GM06990 (cell line): ENCODE results near the gene NCAPD3.

ENCODE experiments used
- DNase-seq: peaks from one replicate; pipeline ENCODE4 v3.0.0-alpha.2; 2011; ENCODE audit not compliant: insufficient read length; ENCODE audit errors: extremely low read depth
- H3K27me3 ChIP-seq: replicated peaks from 2 replicates; pipeline ENCODE4 v1.6.0; 2011; ENCODE audit warnings: low read length; ENCODE audit not compliant: control insufficient read depth, insufficient read depth
- H3K36me3 ChIP-seq: 2 replicates; pipeline ENCODE4 v1.5.1; 2011; ENCODE audit warnings: low read length; ENCODE audit not compliant: control insufficient read depth, insufficient read depth
- H3K4me3 ChIP-seq: replicated peaks from 2 replicates; pipeline ENCODE4 v1.5.1; 2011; ENCODE audit warnings: low read depth, mild to moderate bottlenecking, control low read depth, low read length
- TF ChIP-seq, protein P1 (sequence below): IDR thresholded peaks from 2 replicates; pipeline ENCODE4 v1.5.1; 2011; ENCODE audit warnings: low read length, control low read depth, mild to moderate bottlenecking, inconsistent platforms; ENCODE audit not compliant: insufficient read depth, poor library complexity, severe bottlenecking

NCAPD3 gene

DNA sequence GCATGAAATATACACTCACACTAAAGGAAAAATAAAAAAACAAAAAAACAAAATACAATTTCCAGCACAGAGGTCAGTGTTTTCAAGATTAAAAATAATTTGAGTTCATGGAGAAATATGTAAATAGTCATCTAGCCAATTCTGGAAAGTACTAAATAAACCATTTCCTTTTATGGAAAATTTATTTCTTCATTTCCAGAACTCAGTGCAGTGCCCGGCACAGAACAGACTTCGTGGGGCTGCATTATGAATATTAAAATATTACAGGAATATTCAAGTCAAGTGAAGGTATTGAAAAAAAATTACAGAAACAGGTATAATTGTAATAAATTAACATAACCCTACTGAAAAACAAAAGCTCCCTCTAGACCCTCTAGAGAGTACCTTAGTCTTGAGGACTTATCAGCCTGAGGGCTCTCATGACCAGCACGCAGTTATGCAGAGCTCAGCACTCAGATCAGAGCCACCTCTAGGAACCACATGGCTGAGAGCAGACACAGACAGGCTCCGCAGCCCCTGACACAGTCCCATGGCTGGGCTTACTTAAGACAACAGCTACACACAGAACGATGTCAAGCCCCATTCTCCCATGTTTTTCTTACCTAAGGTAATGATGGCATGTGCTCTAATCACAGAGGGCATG lies 45.6 kb downstream of the NCAPD3 start:
- TF ChIP-seq, protein P1, sequence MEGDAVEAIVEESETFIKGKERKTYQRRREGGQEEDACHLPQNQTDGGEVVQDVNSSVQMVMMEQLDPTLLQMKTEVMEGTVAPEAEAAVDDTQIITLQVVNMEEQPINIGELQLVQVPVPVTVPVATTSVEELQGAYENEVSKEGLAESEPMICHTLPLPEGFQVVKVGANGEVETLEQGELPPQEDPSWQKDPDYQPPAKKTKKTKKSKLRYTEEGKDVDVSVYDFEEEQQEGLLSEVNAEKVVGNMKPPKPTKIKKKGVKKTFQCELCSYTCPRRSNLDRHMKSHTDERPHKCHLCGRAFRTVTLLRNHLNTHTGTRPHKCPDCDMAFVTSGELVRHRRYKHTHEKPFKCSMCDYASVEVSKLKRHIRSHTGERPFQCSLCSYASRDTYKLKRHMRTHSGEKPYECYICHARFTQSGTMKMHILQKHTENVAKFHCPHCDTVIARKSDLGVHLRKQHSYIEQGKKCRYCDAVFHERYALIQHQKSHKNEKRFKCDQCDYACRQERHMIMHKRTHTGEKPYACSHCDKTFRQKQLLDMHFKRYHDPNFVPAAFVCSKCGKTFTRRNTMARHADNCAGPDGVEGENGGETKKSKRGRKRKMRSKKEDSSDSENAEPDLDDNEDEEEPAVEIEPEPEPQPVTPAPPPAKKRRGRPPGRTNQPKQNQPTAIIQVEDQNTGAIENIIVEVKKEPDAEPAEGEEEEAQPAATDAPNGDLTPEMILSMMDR: no peak
- Histone ChIP-seq H3K27me3 (no peaks in the 10 kb centered on the region), H3K4me3 (no peak overlapping the region), H3K36me3 (peaks cover 20% of the 10 kb centered on the region)
- DNase-seq: no peak

- no peaks in the 10 kb centered on the region for H3K27me3 ChIP-seq
- TF ChIP-seq, protein P1: no peak
- H3K4me3 ChIP-seq: no peak overlapping the region
- peaks cover 32% of the 10 kb centered on the region for H3K36me3 ChIP-seq
- DNase-seq: no peak
These were observed 47.5 kb downstream of the NCAPD3 start for GRCh38 chr11:134176284-134176683.

DNA sequence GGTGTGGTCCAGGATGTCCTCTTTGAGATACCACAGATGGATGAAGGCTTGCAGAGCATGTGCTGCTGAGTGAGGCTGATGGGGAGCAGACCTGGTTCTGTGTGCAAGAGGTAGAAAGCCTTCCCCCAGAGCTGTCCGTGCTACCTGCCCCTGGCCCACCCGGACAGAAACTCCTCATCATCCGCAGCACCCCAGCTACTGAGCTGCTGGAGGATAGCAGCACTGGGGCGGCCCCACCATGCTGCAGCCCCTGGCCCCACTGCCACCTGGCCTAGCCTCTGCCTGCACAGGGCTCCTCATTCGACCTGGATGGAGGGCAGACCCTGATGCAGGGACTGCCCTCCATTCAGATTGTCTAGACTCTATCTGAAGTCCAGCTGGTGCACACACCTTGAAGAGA lies 50.5 kb downstream of the NCAPD3 start:
- TF ChIP-seq, protein P1: no peak
- peaks cover 26% of the 10 kb centered on the region for H3K36me3 ChIP-seq
- DNase-seq: no peak
- no peaks in the 10 kb centered on the region for H3K27me3 ChIP-seq
- no peak overlapping the region for H3K4me3 ChIP-seq

- TF ChIP-seq, protein P1: no peak
- Histone ChIP-seq H3K36me3 (peaks cover 31% of the 10 kb centered on the region), H3K4me3 (no peak overlapping the region), H3K27me3 (no peaks in the 10 kb centered on the region)
- no peak for DNase-seq
These were observed 51.8 kb downstream of the NCAPD3 start for GRCh38 chr11:134171951-134172350.

DNA sequence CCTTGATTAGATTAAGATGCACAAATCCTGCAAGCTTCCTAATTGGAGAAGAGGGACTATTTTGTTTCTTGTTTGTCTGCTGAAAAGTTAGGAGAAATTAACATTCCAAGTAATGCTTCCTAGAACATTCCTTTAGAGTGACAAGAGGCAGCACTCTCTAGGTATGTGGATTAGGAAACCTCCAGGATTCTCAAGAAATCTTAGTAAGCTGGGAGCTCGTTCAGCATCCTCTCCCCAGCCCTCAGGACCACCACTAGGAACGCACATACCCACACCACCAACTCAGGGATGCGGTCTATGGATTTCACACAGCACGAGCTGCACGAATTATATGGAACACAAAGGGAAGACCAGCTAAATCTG lies 52.9 kb downstream of the NCAPD3 start:
- Histone ChIP-seq H3K27me3 (no peaks in the 10 kb centered on the region), H3K4me3 (no peak overlapping the region), H3K36me3 (peaks cover 27% of the 10 kb centered on the region)
- no peak for DNase-seq
- TF ChIP-seq, protein P1: no peak

DNA sequence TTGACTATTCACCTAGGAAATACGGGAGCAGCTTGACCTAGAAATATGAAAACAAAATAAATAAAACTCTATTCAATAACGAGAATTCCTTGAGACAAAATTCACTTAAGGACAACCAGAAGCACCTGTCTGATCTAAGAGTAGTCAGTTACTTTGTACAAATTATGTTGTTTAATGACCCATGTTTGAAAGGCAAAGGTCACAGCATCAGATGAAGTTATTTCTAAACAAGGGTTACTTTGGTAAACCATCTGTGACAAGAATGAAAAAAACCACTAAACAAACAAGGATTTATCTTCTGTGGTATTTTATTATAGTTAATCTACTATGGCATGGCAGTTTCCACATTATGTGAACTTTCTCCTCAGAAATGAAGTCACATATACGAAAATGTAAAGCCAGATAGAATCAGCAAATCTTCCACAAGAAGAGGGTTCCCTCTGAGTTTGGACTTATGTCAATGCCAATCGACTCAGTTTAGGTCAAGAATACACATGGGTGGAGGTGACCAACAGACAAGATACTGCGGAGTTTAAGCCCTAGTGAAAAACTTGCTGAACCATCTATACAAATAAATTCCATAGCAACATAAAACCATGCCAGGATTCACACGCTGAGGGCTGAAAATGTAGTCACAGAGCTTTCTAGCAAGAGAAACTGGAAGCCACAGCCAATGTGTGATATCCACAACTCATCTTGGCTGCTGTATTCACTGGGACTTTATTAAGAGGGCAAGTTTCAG lies 53.4 kb downstream of the NCAPD3 start:
- TF ChIP-seq, protein P1: no peak
- Histone ChIP-seq H3K36me3 (peaks cover 30% of the 10 kb centered on the region), H3K27me3 (no peaks in the 10 kb centered on the region), H3K4me3 (no peak overlapping the region)
- no peak for DNase-seq
